GM18498 (cell line): ENCODE measurements around the gene PIGA.

Experiments
- ATAC-seq: cut with Tn5 transposase; IDR thresholded peaks from one replicate; pipeline ENCODE4 v1.9.1; 2021; ENCODE audit warnings: mild to moderate bottlenecking, moderate library complexity; ENCODE audit not compliant: unreplicated experiment

The PIGA gene

GRCh38 chrX:15335135-15336022, at the start of gene PIGA:
PIGA (minus strand) TSS chrX:15335523; CDS start chrX:15331930, 3,593 bp downstream.
- ATAC-seq = peak; percentile 99

GRCh38 chrX:15384304-15384703, 49.0 kb upstream of the PIGA start, which contains the start of gene VEGFD:
VEGFD (minus strand) TSS chrX:15384413; CDS start chrX:15383946, 467 bp downstream.
- no peak for ATAC-seq

- no peak for ATAC-seq
Observed at GRCh38 chrX:15382813-15383212, 47.5 kb upstream of the PIGA start.

DNA sequence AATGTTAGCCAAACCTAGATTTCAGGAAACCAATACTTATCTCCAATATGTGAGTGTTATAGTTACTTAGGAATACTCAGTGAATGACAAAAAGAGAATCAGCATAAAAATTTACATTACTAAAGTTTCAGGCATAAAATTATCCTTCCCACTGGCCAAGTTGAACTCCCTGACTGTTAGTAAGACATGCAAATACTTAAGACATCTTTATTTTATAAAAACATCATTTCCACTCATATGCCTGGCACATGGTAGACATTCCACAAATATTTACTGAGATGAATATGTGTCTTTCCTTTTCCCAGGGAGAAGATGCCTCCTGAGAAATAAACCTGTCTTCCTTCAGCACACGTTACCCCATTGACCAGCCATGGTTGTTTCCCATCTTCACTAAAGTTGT, 41.6 kb upstream of the PIGA start:
- ATAC-seq = no peak

- no peak for ATAC-seq
Observed at GRCh38 chrX:15373976-15374375, 38.7 kb upstream of the PIGA start.

DNA sequence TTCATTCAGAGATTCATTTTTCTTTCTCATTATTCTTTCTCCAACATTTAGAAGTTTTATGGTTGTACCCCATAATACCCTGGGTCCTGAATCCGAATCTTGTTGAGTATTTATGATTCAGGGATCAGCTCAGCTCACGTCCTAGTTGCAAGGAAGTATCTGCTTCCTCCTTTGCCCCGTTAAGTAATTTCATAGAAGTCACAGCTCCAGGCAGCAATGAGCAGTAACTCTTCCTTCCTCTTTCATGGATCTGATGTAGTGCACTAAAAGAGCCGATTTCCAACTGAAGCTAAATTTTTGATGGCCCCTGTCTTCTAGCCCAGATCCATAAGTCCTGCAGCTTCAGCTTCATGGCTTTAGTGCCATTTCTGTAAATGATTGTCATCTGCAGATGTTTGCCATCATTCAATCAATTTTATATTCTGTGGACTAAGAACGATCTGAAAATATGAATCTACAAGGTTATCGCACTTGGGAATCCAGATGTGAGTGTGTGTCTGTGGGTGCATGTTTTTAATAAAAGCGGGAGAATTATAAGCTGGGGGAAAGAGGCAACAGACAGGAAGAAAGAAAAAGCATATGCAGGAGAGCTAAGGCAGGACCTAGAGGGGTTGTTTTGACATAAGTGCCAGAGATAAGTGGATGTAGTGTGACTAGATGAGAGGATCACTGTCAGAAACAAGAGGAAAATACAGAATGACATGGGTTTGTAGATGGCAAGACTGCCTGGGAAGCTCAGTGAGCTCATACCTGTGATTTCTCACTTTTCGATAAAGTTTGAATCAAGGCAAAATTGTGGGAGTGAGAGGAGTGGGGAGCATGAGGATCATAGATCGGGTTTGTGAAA, 31.4 kb upstream of the PIGA start:
- no peak for ATAC-seq

- no peak for ATAC-seq
Observed at GRCh38 chrX:15359701-15360100, 24.4 kb upstream of the PIGA start.

DNA sequence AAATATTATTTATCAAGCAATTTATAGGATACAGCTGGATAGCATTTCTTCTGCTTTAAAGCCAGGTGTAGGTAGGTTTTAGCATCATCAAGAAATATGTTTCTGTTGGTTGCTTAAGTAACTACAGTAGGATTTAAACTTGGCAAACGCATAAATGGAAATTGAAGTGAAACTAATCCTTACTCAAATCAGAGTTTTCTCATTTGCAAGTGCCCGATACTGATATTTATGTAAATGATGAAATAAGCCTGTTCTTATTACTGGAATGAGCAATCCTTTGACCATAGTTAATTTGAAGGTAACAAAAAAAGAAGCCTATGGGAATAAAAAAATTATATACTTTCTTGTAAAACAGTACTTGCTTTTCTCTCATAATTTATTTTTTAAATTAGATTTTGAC, 23.2 kb upstream of the PIGA start:
- no peak for ATAC-seq

DNA sequence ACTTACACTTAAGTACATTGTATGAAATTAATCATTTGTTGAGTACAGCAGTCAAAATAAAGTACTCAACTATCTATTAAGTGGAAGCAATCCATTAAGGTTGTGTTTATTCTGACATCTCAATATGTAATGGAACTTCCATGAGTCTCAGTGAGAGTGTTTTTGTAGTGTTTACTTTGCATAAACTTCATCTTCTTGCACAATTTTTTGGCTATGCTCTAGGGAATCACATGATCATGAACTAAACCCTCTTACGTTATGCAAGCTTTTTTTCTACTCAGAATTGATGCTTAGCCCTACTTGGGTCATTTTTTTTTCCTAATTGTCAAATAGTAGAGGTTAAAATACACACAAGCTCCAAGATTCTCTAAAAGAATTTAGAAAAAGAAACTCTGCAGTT, 21.1 kb upstream of the PIGA start:
- no peak for ATAC-seq

- no peak for ATAC-seq
Observed at GRCh38 chrX:15350329-15350996, 15.1 kb upstream of the PIGA start.

GRCh38 chrX:15349046-15349445, 13.7 kb upstream of the PIGA start:
- no peak for ATAC-seq

DNA sequence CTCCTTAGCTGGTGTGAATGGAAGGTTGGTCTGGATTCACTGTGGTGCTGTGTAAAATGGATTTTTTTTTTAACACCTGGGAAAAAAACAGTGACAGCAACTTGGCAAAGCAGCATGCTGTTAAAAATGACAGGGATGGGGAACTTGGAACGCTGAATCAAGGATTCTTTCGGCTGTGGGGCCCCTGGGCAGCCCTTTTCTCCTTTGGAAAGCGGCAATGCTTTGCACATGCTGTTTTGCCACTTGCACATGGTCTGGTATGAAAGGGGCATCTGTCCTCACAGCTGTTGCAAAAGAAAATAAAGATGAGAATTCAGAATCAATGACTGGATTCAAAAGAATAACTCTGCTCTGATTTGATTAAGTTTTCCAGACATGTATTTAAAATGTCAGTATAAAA, 10.7 kb upstream of the PIGA start:
- ATAC-seq = no peak

DNA sequence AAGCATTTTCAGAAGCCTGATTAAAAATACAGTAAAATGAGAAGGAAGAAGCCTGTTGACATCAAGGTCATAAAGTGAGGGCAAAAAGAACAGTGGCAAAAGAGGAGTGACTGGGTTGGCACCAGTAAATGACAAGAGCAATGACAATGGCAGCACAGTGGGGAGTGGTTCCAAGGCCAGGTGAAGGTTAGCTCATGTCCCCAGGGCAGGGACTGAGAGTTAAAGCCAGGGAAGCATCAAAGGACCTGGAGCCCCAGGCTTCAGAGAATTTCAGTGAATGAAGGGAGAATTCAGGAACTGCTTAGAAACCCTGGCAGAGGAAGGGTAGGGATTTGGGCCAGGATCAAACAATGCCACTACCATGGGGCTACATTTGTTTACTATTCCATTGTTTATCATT, 8.8 kb upstream of the PIGA start:
- no peak for ATAC-seq

DNA sequence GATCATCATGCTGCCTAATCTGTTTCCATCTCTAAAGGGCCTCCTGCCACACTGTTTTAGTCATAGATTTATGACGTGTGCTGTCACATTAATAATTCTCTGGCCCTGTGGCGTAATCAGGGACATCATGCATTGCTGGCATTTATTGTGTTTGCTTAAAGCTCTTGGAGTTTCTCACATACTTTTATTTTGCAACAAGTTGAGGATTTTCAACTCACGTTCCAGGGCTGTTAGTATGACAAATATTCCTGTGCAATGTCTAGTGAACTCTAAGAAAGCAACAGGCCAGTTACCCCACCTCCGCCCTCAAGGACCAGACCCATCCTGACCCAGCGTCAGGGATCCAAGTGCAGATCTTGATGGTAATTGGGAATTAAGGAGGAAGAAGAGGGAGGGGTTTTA, 7.8 kb upstream of the PIGA start:
- no peak for ATAC-seq

DNA sequence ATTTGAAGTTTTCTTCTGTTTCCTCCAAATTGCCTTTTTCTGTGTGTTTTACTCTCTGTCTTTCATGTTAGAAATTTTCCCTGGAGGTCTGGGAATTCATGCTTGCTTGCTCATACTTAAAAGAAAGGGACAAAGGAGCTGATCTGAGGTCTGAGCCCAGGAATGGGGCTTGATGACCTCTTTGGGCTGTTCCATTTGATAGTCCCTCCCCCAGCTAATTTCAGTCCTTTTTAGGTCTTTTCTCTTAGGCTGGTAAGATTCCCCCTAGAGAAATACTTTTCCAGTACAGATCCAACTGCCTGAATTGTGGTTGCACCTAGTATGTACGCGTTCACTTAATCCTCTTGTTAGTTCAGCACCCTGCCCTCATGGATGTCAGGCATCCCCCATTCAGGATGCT, 5.5 kb upstream of the PIGA start:
- ATAC-seq = no peak

GRCh38 chrX:15336023-15336413, 695 bp upstream of the PIGA start:
- ATAC-seq = no peak

GRCh38 chrX:15334561-15334960, 762 bp downstream of the PIGA start:
- ATAC-seq = no peak

DNA sequence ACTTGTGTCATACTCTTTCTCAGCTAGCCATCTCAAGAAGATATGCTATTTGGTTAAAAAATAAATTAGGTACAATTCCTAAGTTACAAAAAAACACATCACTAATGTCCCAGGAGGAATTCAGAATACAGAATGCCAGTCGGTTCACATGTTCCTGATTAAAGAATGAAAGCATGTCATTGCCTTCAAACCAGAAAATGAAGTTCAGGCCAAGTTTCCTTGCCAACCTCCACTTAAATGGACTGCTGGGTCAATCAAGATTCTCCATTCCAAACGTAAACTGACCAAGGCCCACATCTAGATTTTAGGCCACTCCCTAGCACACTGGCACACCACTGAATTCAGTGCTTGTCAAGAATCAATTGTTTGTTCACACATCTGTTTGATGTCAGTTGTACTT, 6.5 kb downstream of the PIGA start:
- ATAC-seq = no peak

DNA sequence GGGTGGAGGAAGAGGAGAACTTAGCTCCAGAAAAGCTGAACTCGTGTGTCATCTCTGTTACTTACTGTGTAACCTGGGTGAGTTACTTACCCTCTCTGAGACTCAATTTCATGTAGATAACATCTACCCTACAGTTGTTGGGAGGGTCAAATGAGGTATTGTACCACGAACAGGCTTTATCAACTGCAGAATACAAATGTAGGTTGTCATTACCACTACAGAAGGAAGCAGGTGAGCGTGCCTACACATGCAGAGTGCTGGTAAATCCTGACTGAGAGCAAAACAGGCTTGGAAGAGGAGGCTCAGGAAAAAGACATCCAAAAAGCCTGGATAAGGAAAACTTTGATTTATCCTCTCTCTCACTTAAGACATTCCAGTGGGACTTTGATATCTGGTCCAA, 7.2 kb downstream of the PIGA start:
- no peak for ATAC-seq

DNA sequence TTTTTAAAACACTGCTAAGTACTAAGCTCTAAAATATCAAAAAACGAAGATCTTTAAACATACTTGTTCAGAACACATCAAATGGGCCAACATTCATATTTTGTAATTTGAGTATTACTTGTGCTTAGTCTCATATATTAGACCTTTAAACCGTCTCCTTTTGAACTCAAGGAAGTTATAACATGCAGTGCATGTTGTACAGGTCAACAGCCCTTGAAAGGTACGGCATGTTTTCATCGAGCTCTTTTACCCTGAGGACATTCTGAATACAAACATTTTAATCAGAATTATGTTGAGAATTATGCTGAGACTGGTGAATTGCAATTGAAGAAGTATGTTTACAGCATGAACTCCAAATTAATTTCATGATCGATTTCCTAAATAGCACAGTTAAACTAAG, 12.9 kb downstream of the PIGA start:
- ATAC-seq = no peak

- no peak for ATAC-seq
Observed at GRCh38 chrX:15322072-15322471, 13.3 kb downstream of the PIGA start.
